IMR-90 (cell line): ENCODE measurements around the gene OR2M7.

Source experiments
- CHD1 ChIP-seq: IDR thresholded peaks from 2 replicates; pipeline ENCODE4 v1.6.1; 2012; ENCODE audit warnings: low read depth, low read length, improper control_type of control experiment
- CTCF ChIP-seq: conservative IDR thresholded peaks from 2 replicates; pipeline ENCODE4 v1.5.1; 2012; ENCODE audit warnings: mild to moderate bottlenecking, low read depth, low read length, improper control_type of control experiment
- FOS ChIP-seq: fragments of 150-350 bp; IDR thresholded peaks from 2 replicates; pipeline ENCODE4 v1.6.1; 2016; ENCODE audit warnings: low read depth, low read length
- MAZ ChIP-seq: IDR thresholded peaks from 2 replicates; pipeline ENCODE4 v1.6.1; 2012; ENCODE audit warnings: low read depth, mild to moderate bottlenecking, low read length, improper control_type of control experiment, moderate library complexity, borderline replicate concordance
- POLR2A ChIP-seq: IDR thresholded peaks from 2 replicates; pipeline ENCODE4 v1.6.1; 2012; ENCODE audit warnings: mild to moderate bottlenecking, low read depth, low read length
- RFX5 ChIP-seq: IDR thresholded peaks from 2 replicates; pipeline ENCODE4 v1.8.0; 2012; ENCODE audit warnings: low read depth, mild to moderate bottlenecking, low read length, moderate library complexity
- SMC3 ChIP-seq: fragments of 150-350 bp; IDR thresholded peaks from 2 replicates; pipeline ENCODE4 v1.6.1; 2016; ENCODE audit warnings: low read depth, mild to moderate bottlenecking, antibody characterized with exemption, low read length, moderate library complexity
- TF ChIP-seq, protein P1 (sequence below): fragments of 150-350 bp; IDR thresholded peaks from 2 replicates; pipeline ENCODE4 v1.6.1; 2016; ENCODE audit warnings: low read depth, mild to moderate bottlenecking, low read length, moderate library complexity, borderline replicate concordance
- TF ChIP-seq, protein P2 (sequence below): fragments of 150-350 bp; IDR thresholded peaks from 2 replicates; pipeline ENCODE4 v1.6.1; 2017; ENCODE audit warnings: mild to moderate bottlenecking, antibody characterized with exemption, low read length, low read depth

GRCh38 chr1:248348475-248348874 lies 24.1 kb upstream of the OR2M7 start, which contains the start of gene OR14C36:
- TF ChIP-seq MAZ (no peak), CTCF (no peak), POLR2A (no peak), SMC3 (no peak), RFX5 (no peak), FOS (no peak), CHD1 (no peak)
- TF ChIP-seq, protein P1, sequence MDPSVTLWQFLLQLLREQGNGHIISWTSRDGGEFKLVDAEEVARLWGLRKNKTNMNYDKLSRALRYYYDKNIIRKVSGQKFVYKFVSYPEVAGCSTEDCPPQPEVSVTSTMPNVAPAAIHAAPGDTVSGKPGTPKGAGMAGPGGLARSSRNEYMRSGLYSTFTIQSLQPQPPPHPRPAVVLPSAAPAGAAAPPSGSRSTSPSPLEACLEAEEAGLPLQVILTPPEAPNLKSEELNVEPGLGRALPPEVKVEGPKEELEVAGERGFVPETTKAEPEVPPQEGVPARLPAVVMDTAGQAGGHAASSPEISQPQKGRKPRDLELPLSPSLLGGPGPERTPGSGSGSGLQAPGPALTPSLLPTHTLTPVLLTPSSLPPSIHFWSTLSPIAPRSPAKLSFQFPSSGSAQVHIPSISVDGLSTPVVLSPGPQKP: no peak
- TF ChIP-seq, protein P2, sequence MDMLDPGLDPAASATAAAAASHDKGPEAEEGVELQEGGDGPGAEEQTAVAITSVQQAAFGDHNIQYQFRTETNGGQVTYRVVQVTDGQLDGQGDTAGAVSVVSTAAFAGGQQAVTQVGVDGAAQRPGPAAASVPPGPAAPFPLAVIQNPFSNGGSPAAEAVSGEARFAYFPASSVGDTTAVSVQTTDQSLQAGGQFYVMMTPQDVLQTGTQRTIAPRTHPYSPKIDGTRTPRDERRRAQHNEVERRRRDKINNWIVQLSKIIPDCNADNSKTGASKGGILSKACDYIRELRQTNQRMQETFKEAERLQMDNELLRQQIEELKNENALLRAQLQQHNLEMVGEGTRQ: no peak
